ENCODE results near the gene ATP1A3.

Gene ATP1A3

GRCh38 chr19:41984961-41985360, 9.1 kb downstream of the ATP1A3 start:
- DNase-seq (ENCODE audit: low read depth) = no peak

- DNase-seq (ENCODE audit: low read depth) = no peak
Measured at GRCh38 chr19:41981724-41982123, 12.3 kb downstream of the ATP1A3 start.

GRCh38 chr19:41978470-41978869, 15.6 kb downstream of the ATP1A3 start:
- DNase-seq (ENCODE audit: low read depth) = no peak

- no peak for DNase-seq (ENCODE audit: low read depth)
Measured at GRCh38 chr19:41977916-41978315, 16.1 kb downstream of the ATP1A3 start.

- DNase-seq (ENCODE audit: low read depth) = no peak
Measured at GRCh38 chr19:41974652-41975051, 19.4 kb downstream of the ATP1A3 start.

GRCh38 chr19:41971363-41971762, 22.7 kb downstream of the ATP1A3 start:
- no peak for DNase-seq (ENCODE audit: low read depth)

- DNase-seq (ENCODE audit: low read depth) = no peak
Measured at GRCh38 chr19:41969772-41970458, 24.1 kb downstream of the ATP1A3 start.

GRCh38 chr19:41968751-41969595, 25.1 kb downstream of the ATP1A3 start:
- no peak for DNase-seq (ENCODE audit: low read depth)

- no peak for DNase-seq (ENCODE audit: low read depth)
Measured at GRCh38 chr19:41967054-41967783, 26.8 kb downstream of the ATP1A3 start.

GRCh38 chr19:41965106-41965505, 28.9 kb downstream of the ATP1A3 start:
- DNase-seq (ENCODE audit: low read depth) = no peak

GRCh38 chr19:41960973-41961372, 33.1 kb downstream of the ATP1A3 start:
- no peak for DNase-seq (ENCODE audit: low read depth)

GRCh38 chr19:41959056-41960053, 34.7 kb downstream of the ATP1A3 start, which contains the start of gene RABAC1:
TSS of gene RABAC1 (minus strand) at chr19:41959321. CDS start at chr19:41959292, 29 bp downstream.
- DNase-seq (ENCODE audit: low read depth) = peak; percentile 82

- DNase-seq (ENCODE audit: low read depth) = peak; percentile 26
Measured at GRCh38 chr19:41958367-41959055, 35.5 kb downstream of the ATP1A3 start.

GRCh38 chr19:41957838-41958366, 36.1 kb downstream of the ATP1A3 start:
- DNase-seq (ENCODE audit: low read depth) = peak; percentile 63

- DNase-seq (ENCODE audit: low read depth) = no peak
Measured at GRCh38 chr19:41957161-41957837, 36.7 kb downstream of the ATP1A3 start.

GRCh38 chr19:41956621-41957020, 37.4 kb downstream of the ATP1A3 start:
- DNase-seq (ENCODE audit: low read depth) = no peak

GRCh38 chr19:41955521-41955920, 38.5 kb downstream of the ATP1A3 start:
- DNase-seq (ENCODE audit: low read depth) = no peak

- DNase-seq (ENCODE audit: low read depth) = peak; percentile 43
Measured at GRCh38 chr19:41951686-41952172, 42.3 kb downstream of the ATP1A3 start.

- DNase-seq (ENCODE audit: low read depth) = no peak
Measured at GRCh38 chr19:41947091-41947490, 46.9 kb downstream of the ATP1A3 start.
